Mesenchymal stem cell (in vitro differentiated cells and primary cell): ENCODE data around the gene SLC41A3.

ENCODE experiments used
- DNase-seq: peaks from one replicate; pipeline ENCODE4 v3.0.0-alpha.2; 2013
- H2AFZ ChIP-seq: one replicate; pipeline ENCODE4 v1.6.1; 2013; ENCODE audit warnings: low read depth, mild to moderate bottlenecking, control low read depth, inconsistent platforms, low read length, moderate library complexity
- H2AK5ac ChIP-seq: 2 replicates; pipeline ENCODE4 v1.6.1; 2013; ENCODE audit warnings: low read length, moderate library complexity, mild to moderate bottlenecking, inconsistent platforms; ENCODE audit not compliant: severe bottlenecking
- H2BK120ac ChIP-seq: one replicate; pipeline ENCODE4 v1.6.1; 2013; ENCODE audit warnings: low read depth, mild to moderate bottlenecking, inconsistent platforms, low read length, moderate library complexity
- H2BK12ac ChIP-seq, 2 experiments: one replicate each; pipeline ENCODE4 v1.6.1; 2013; ENCODE audit warnings: inconsistent platforms in 2 of 2, low read length in 2 of 2, mild to moderate bottlenecking in 2 of 2, moderate library complexity in 2 of 2, control low read depth in 1 of 2
- H2BK15ac ChIP-seq: one replicate; pipeline ENCODE4 v1.6.1; 2013; ENCODE audit warnings: mild to moderate bottlenecking, low read depth, inconsistent platforms; ENCODE audit not compliant: poor library complexity, severe bottlenecking
- H2BK5ac ChIP-seq: 2 replicates; pipeline ENCODE4 v1.6.1; 2013; ENCODE audit warnings: low read depth, mild to moderate bottlenecking, low read length, control low read depth, inconsistent platforms; ENCODE audit not compliant: poor library complexity, severe bottlenecking
- H3K14ac ChIP-seq, 2 experiments: one replicate each; pipeline ENCODE4 v1.6.1; 2013; ENCODE audit warnings: inconsistent platforms in 2 of 2, low read length in 2 of 2, control low read depth in 1 of 2, mild to moderate bottlenecking in 1 of 2, moderate library complexity in 1 of 2
- H3K18ac ChIP-seq, 2 experiments: one replicate each; pipeline ENCODE4 v1.6.1; 2013; ENCODE audit warnings: inconsistent platforms in 2 of 2, low read length in 2 of 2, control low read depth in 1 of 2, low read depth in 1 of 2, mild to moderate bottlenecking in 1 of 2
- H3K23ac ChIP-seq, 2 experiments: one replicate each; pipeline ENCODE4 v1.6.1; 2013; ENCODE audit warnings: inconsistent platforms in 2 of 2, low read length in 2 of 2, mild to moderate bottlenecking in 2 of 2, moderate library complexity in 2 of 2, control low read depth in 1 of 2
- H3K27ac ChIP-seq: 2 replicates; pipeline ENCODE4 v1.5.1; 2013; ENCODE audit warnings: mild to moderate bottlenecking, moderate library complexity, low read length, control low read depth, inconsistent platforms; ENCODE audit not compliant: poor library complexity, severe bottlenecking
- H3K27me3 ChIP-seq, 2 experiments: 2 replicates each; pipeline versions ENCODE4 v1.6.1 to v1.7.0; 2013; ENCODE audit warnings: low read length in 2 of 2, mild to moderate bottlenecking in 2 of 2, moderate library complexity in 2 of 2, control low read depth in 1 of 2, inconsistent platforms in 1 of 2; ENCODE audit not compliant: control insufficient read depth in 1 of 2, insufficient read depth in 1 of 2
- H3K36me3 ChIP-seq, 2 experiments: 2 replicates each; pipeline versions ENCODE4 v1.6.1 to v1.7.0; 2013; ENCODE audit warnings: low read length in 2 of 2, control low read depth in 1 of 2, inconsistent platforms in 1 of 2, low read depth in 1 of 2, mild to moderate bottlenecking in 1 of 2; ENCODE audit not compliant: insufficient read depth in 2 of 2, control insufficient read depth in 1 of 2
- H3K4ac ChIP-seq, 2 experiments: one replicate each; pipeline ENCODE4 v1.6.1; 2013; ENCODE audit warnings: inconsistent platforms in 2 of 2, low read length in 2 of 2, mild to moderate bottlenecking in 2 of 2, moderate library complexity in 2 of 2, control low read depth in 1 of 2, low read depth in 1 of 2
- H3K4me1 ChIP-seq: 2 replicates; pipeline ENCODE4 v1.6.1; 2013; ENCODE audit warnings: low read depth, low read length, control low read depth; ENCODE audit not compliant: control insufficient read depth, insufficient read depth
- H3K4me2 ChIP-seq: 2 replicates; pipeline ENCODE4 v1.6.1; 2013; ENCODE audit warnings: low read length, mild to moderate bottlenecking, inconsistent platforms; ENCODE audit not compliant: poor library complexity, severe bottlenecking
- H3K4me3 ChIP-seq, 2 experiments: 2 replicates each; pipeline versions ENCODE4 v1.5.1 to v1.7.0; 2013; ENCODE audit warnings: low read length in 2 of 2, mild to moderate bottlenecking in 2 of 2, control low read depth in 1 of 2, low read depth in 1 of 2; ENCODE audit not compliant: insufficient read depth in 1 of 2
- H3K79me1 ChIP-seq: replicated peaks from 2 replicates; pipeline ENCODE4 v1.6.1; 2013; ENCODE audit warnings: mild to moderate bottlenecking, control low read depth, low read length, inconsistent platforms; ENCODE audit not compliant: poor library complexity, severe bottlenecking
- H3K9ac ChIP-seq: 2 replicates; pipeline ENCODE4 v1.7.0; 2013; ENCODE audit warnings: mild to moderate bottlenecking, low read length, moderate library complexity
- H3K9me3 ChIP-seq: 2 replicates; pipeline ENCODE4 v1.7.0; 2013; ENCODE audit warnings: mild to moderate bottlenecking, low read length; ENCODE audit not compliant: control insufficient read depth
- H4K8ac ChIP-seq: one replicate; pipeline ENCODE4 v1.6.1; 2013; ENCODE audit warnings: inconsistent platforms, mild to moderate bottlenecking, low read length, moderate library complexity
- H4K91ac ChIP-seq: one replicate; pipeline ENCODE4 v1.6.1; 2013; ENCODE audit warnings: mild to moderate bottlenecking, low read length, inconsistent platforms
- WGBS: methylation state at CpG from one replicate; pipeline ENCODE4 v1.1.7; 2013; ENCODE audit warnings: mixed read lengths; 5-methylcytosine and 5-hydroxymethylcytosine counted together

The SLC41A3 gene

GRCh38 chr3:126105691-126106187 lies 21.8 kb upstream of the SLC41A3 start:
- Histone ChIP-seq H3K27me3 (peaks cover 0 to 3% of the 10 kb centered on the region in 2 experiments), H3K4ac (no peak overlapping the region), H2BK120ac (no peak overlapping the region), H3K27ac (no peak overlapping the region), H3K79me1 (no peaks in the 10 kb centered on the region), H3K4me1 (no peaks in the 10 kb centered on the region), H3K4me3 (no peak overlapping the region), H3K9ac (no peak overlapping the region), H3K9me3 (no peaks in the 10 kb centered on the region), H2BK5ac (no peak overlapping the region), H3K4me2 (no peak overlapping the region), H3K23ac (no peak overlapping the region), H4K91ac (no peak overlapping the region), H2BK15ac (no peak overlapping the region), H2AK5ac (no peak overlapping the region), H3K18ac (no peak overlapping the region), H2BK12ac (no peak overlapping the region), H2AFZ (no peak overlapping the region), H3K14ac (no peak overlapping the region), H4K8ac (no peak overlapping the region), H3K36me3 (no peaks in the 10 kb centered on the region)
- 90% methylated on average over 16 of the region's 16 CpGs for WGBS
- no peak for DNase-seq

GRCh38 chr3:126104742-126105605 lies 21.1 kb upstream of the SLC41A3 start:
- Histone ChIP-seq H3K23ac (no peak overlapping the region), H3K9ac (no peak overlapping the region), H2BK12ac (no peak overlapping the region), H3K4me3 (no peak overlapping the region), H2AK5ac (no peak overlapping the region), H3K27ac (no peak overlapping the region), H2BK15ac (no peak overlapping the region), H2BK120ac (no peak overlapping the region), H3K14ac (no peak overlapping the region), H3K79me1 (no peaks in the 10 kb centered on the region), H2BK5ac (no peak overlapping the region), H3K4ac (no peak overlapping the region), H3K18ac (no peak overlapping the region), H4K91ac (no peak overlapping the region), H3K36me3 (no peaks in the 10 kb centered on the region), H3K27me3 (peaks cover 0 to 3% of the 10 kb centered on the region in 2 experiments), H2AFZ (no peak overlapping the region), H4K8ac (no peak overlapping the region), H3K9me3 (no peaks in the 10 kb centered on the region), H3K4me2 (no peak overlapping the region), H3K4me1 (no peaks in the 10 kb centered on the region)
- 89% methylated on average over 15 of the region's 15 CpGs for WGBS
- DNase-seq = no peak

DNA sequence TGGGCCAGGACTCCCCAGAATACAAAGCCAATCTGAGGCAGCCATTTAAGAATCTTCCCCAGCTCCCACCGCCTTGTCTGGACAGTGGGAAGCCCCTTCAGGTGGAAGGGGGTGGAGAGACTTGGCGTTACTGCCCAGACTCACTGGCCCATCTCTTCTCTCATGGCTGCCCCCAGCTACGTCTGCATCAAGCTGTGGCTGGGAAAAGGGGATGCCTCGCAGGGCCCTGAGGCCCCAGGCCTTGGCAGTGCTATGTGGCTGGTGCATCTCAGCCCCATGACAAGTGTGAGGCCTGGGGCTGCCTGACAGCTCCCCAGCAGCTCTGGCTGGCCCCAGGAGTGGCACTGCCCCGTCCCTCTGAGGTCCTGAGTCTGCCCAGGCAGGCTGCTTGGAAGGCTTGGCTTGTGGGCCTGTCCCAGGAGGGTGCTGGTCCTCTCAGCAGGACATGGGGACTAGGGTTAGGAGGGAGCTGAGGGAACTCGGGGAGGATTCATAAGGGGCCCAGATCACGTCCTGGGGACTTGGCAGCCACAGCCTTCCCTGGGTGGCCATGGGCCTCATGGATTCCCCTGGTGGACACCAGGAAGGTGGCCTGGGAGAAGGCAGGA lies 20.2 kb upstream of the SLC41A3 start:
- H3K36me3 ChIP-seq = no peaks in the 10 kb centered on the region
- no peak overlapping the region for H2AFZ ChIP-seq
- WGBS = 69% methylated on average over 7 of the region's 7 CpGs
- H3K4me1 ChIP-seq = no peaks in the 10 kb centered on the region
- H2BK15ac ChIP-seq = peak overlapping the region; percentile 12
- DNase-seq = no peak
- no peak overlapping the region for H3K18ac ChIP-seq
- H3K4me3 ChIP-seq = no peak overlapping the region
- no peak overlapping the region for H2BK12ac ChIP-seq
- no peak overlapping the region for H3K9ac ChIP-seq
- H3K9me3 ChIP-seq = no peaks in the 10 kb centered on the region
- no peak overlapping the region for H3K4ac ChIP-seq
- H3K27ac ChIP-seq = no peak overlapping the region
- H3K14ac ChIP-seq = no peak overlapping the region
- H3K79me1 ChIP-seq = no peaks in the 10 kb centered on the region
- H2BK120ac ChIP-seq = no peak overlapping the region
- H4K8ac ChIP-seq = no peak overlapping the region
- no peak overlapping the region for H2AK5ac ChIP-seq
- H3K23ac ChIP-seq = no peak overlapping the region
- no peak overlapping the region for H3K4me2 ChIP-seq
- no peak overlapping the region for H4K91ac ChIP-seq
- no peak overlapping the region for H2BK5ac ChIP-seq
- peaks cover 0 to 4% of the 10 kb centered on the region in 2 experiments for H3K27me3 ChIP-seq
